Panc1 (cell line): Measurements from ENCODE around the gene CENPB. TPM values are rescaled to one million over a fixed set of nuclear protein-coding genes. Genes with fewer than 3 reads are reported as not detected.

Experiments
- ATAC-seq: fragments of 200-7000 bp; cut with Tn5 transposase; 2 replicates; pipeline ENCODE4 v1.9.1; 2020; ENCODE audit warnings: mild to moderate bottlenecking, moderate library complexity
- BruUV-seq: library from RNA; stranded (reverse); fragments of 400-500 nt; replicated peaks from 2 replicates; lab custom pipeline; 2021; lab: Mats Ljungman, UMichigan
- CTCF ChIA-PET: fragments of 300-600 bp; sonication (Branson Sonifier 250); formaldehyde crosslinking; loops from one replicate; lab custom pipeline; 2022; ENCODE audit warnings: antibody characterized with exemption; lab: Charles Lee
- POLR2A ChIA-PET: fragments of 300-600 bp; sonication (Branson Sonifier 250); formaldehyde crosslinking; loops from one replicate; lab custom pipeline; 2022; ENCODE audit warnings: antibody characterized with exemption; lab: Charles Lee
- DNase-seq: peaks from one replicate; pipeline ENCODE4 v3.0.0-alpha.2; 2010; ENCODE audit warnings: low read depth, low spot score
- H3K27ac ChIP-seq: 2 replicates; pipeline ENCODE4 v1.5.1; 2011; ENCODE audit warnings: mild to moderate bottlenecking, low read length, inconsistent platforms
- H3K27me3 ChIP-seq: fragments of 200-500 bp; sonication (Bioruptor generic); 2 replicates; pipeline ENCODE4 v1.6.0; 2014; ENCODE audit warnings: low read length, inconsistent platforms; ENCODE audit not compliant: control insufficient read depth, insufficient read depth
- H3K36me3 ChIP-seq: fragments of 200-500 bp; sonication (Bioruptor generic); 2 replicates; pipeline ENCODE4 v1.5.1; 2014; ENCODE audit warnings: inconsistent platforms, mild to moderate bottlenecking, low read length, moderate library complexity; ENCODE audit not compliant: control insufficient read depth, insufficient read depth
- H3K4me1 ChIP-seq: 2 replicates; pipeline ENCODE4 v1.5.1; 2011; ENCODE audit warnings: inconsistent platforms, mild to moderate bottlenecking, low read length, moderate library complexity; ENCODE audit not compliant: control insufficient read depth, insufficient read depth
- H3K4me3 ChIP-seq, 2 experiments: 2 replicates each; pipeline ENCODE4 v1.5.1; 2011 to 2012; ENCODE audit warnings: low read depth in 2 of 2, low read length in 2 of 2, mild to moderate bottlenecking in 2 of 2, inconsistent platforms in 1 of 2, moderate library complexity in 1 of 2
- H3K9me3 ChIP-seq: fragments of 200-500 bp; sonication (Bioruptor generic); 2 replicates; pipeline ENCODE4 v1.5.1; 2014; ENCODE audit warnings: low read depth, mild to moderate bottlenecking, inconsistent platforms, low read length, moderate library complexity; ENCODE audit not compliant: control insufficient read depth, insufficient read depth
- CTCF ChIP-seq: fragments of 450-650 bp; IDR thresholded peaks from 2 replicates; pipeline ENCODE4 v1.5.1; 2017; ENCODE audit warnings: mild to moderate bottlenecking
- POLR2AphosphoS5 ChIP-seq: IDR thresholded peaks from 2 replicates; pipeline ENCODE4 v1.6.1; 2012; ENCODE audit warnings: mild to moderate bottlenecking, low read depth, low read length, moderate library complexity
- REST ChIP-seq, 2 experiments: IDR thresholded peaks; 2 replicates each; pipeline ENCODE4 v1.6.1; 2011 to 2012; ENCODE audit warnings: low read depth in 2 of 2, control low read depth in 1 of 2, low read length in 1 of 2, mild to moderate bottlenecking in 1 of 2, moderate library complexity in 1 of 2; ENCODE audit not compliant: insufficient read depth in 1 of 2
- SIN3A ChIP-seq: IDR thresholded peaks from 2 replicates; pipeline ENCODE4 v1.6.1; 2012; ENCODE audit warnings: low read depth, mild to moderate bottlenecking, low read length, moderate library complexity, borderline replicate concordance; ENCODE audit not compliant: insufficient read depth
- TCF7L2 ChIP-seq: IDR thresholded peaks from 2 replicates; pipeline ENCODE4 v1.6.1; 2011; ENCODE audit warnings: mild to moderate bottlenecking, low read depth, low read length, inconsistent platforms
- in situ Hi-C: cut with HindIII; loops from 2 replicates; pipeline ENCODE4 v1.10.0; 2016; ENCODE audit warnings: low sequenced_read_pairs, low pct_unique_long_range_greater_than_20kb
- intact Hi-C: fragments of 100-400 bp; cut with micrococcal nuclease; formaldehyde crosslinking; loops from one replicate; pipeline ENCODE4 v1.10.0; 2022; ENCODE audit not compliant: unreplicated experiment
- total RNA-seq: library from RNA; stranded (reverse); gene quantifications from one replicate; pipeline ENCODE4 v1.2.1, GENCODE V29; 2021; ENCODE audit not compliant: unreplicated experiment

CENPB gene
- total RNA-seq, 1 experiment from 2014 or later: 154 TPM

DNA sequence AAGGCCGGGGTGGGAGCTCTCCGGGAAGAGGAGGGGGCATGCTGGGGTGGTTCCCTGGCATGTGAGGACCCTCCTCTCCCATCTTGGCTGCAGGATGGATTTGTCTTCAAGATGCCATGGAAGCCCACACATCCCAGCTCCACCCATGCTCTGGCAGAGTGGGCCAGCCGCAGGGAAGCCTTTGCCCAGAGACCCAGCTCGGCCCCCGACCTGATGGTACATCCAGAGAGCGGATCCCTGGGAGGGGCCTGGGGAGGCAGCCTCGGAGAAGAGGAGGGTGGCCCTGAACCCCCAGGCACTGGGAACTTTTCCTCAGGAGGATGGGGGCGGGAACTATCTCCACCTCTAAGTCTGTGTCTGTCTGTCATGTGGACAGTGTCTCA is 14.3 kb upstream of the CENPB start:
- no peak for ATAC-seq
- TF ChIP-seq CTCF: no peak
- no peak for TF ChIP-seq POLR2AphosphoS5
- TF ChIP-seq REST (IDR thresholded peaks at IDR 0.05; ENCODE audit: insufficient read depth in 1 of 2, low read depth in 2 of 2, low read length in 1 of 2): no peak
- TF ChIP-seq TCF7L2: no peak
- no peak for TF ChIP-seq SIN3A
- ChIA-PET POLR2A (interaction anchor here (0.9 kb wide), 1 partner anchor 20 kb away, joined by 3 read pairs; the partner anchor contains the start of gene AP5S1), CTCF (no interaction called here)
- Histone ChIP-seq H3K4me1 (peaks cover 24% of the 10 kb centered on the region), H3K27ac (no peak overlapping the region; the same call in 1 of the 2 replicates), H3K27me3 (no peaks in the 10 kb centered on the region), H3K4me3 (no peak overlapping the region), H3K36me3 (peaks cover 10% of the 10 kb centered on the region), H3K9me3 (no peaks in the 10 kb centered on the region)
- intact Hi-C loops (no loop called here), in situ Hi-C loops (no loop called here)
- DNase-seq: no peak
- BruUV-seq: no TSS peak

DNA sequence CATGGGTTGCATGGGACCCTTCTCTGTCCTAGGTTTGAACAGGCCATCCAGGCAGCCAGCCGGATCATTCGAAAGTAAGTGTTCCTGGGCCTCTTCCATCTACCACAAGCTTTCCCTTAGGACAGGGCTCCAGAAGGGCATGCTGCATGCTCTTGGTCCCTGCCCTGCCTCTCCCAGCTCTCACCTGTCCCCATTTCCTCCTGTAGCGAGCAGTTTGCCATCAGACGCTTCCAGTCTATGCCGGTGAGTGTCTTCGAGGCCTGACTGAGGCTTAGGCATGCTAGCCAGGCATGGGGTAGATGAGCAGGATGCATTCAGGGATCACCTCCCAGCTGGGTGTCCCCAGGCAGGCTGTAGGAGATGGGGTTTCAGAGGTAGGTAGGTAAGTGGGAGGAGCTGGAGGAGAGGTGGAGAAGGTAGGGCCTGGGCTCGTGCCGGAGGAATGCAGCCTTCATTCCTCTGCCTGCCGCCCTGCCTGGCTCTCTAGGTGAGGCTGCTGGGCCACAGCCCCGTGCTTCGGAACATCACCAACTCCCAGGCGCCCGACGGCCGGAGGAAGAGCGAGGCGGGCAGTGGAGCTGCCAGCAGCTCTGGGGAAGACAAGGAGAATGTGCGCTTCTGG is 13.8 kb upstream of the CENPB start:
- Histone ChIP-seq H3K27ac (no peak overlapping the region), H3K4me1 (peaks cover 20% of the 10 kb centered on the region), H3K36me3 (peaks cover 10% of the 10 kb centered on the region), H3K9me3 (no peaks in the 10 kb centered on the region), H3K27me3 (no peaks in the 10 kb centered on the region), H3K4me3 (no peak overlapping the region)
- no peak for ATAC-seq
- no peak for DNase-seq
- no TSS peak for BruUV-seq
- ChIA-PET POLR2A (interaction anchor here (0.6 to 0.9 kb wide), 2 partner anchors 11 to 20 kb away, joined by 3 to 5 read pairs; partner anchors contain the start of gene AP5S1), CTCF (no interaction called here)
- TF ChIP-seq TCF7L2: no peak
- no peak for TF ChIP-seq REST (IDR thresholded peaks at IDR 0.05; ENCODE audit: insufficient read depth in 1 of 2, low read depth in 2 of 2, low read length in 1 of 2)
- no peak for TF ChIP-seq SIN3A
- no peak for TF ChIP-seq CTCF
- intact Hi-C loops: no loop called here
- in situ Hi-C loops: no loop called here
